ENCODE measurements around the gene MDN1. TPM values are rescaled to one million over a fixed set of nuclear protein-coding genes. Genes with fewer than 3 reads are reported as not detected.

MDN1 gene
- total RNA-seq, 2 experiments from 2014 or later = 53.8 to 56.8 TPM

- CTCF ChIA-PET = interaction anchor here (1.3 to 1.4 kb wide), 2 partner anchors 10 to 11 kb away, joined by 3 to 4 read pairs; no protein-coding TSS in a partner anchor
- no peaks in the 10 kb centered on the region for H3K4me1 Mint-ChIP-seq
Measured at GRCh38 chr6:89782222-89782621, 37.4 kb downstream of the MDN1 start.

GRCh38 chr6:89781070-89782034 lies 38.2 kb downstream of the MDN1 start:
- DNase-seq = no peak
- Mint-ChIP-seq H3K9me3 (no peaks in the 10 kb centered on the region), H3K27ac (no peak overlapping the region), H3K27me3 (no peaks in the 10 kb centered on the region), H3K36me3 (ENCODE audit: low read depth) (peaks cover 60% of the 10 kb centered on the region), H3K4me3 (no peak overlapping the region), H3K4me1 (no peaks in the 10 kb centered on the region)
- POLR2A ChIA-PET = no interaction called here
- CTCF ChIA-PET = interaction anchor here (1.3 kb wide), 1 partner anchor 9 kb away, joined by 4 read pairs; no protein-coding TSS in a partner anchor

More at GRCh38 chr6:89782222-89782621, 37.4 kb downstream of the MDN1 start:
- H3K4me3 Mint-ChIP-seq = no peak overlapping the region
- POLR2A ChIA-PET = no interaction called here
- H3K27ac Mint-ChIP-seq = no peak overlapping the region
- H3K27me3 Mint-ChIP-seq = no peaks in the 10 kb centered on the region
- H3K9me3 Mint-ChIP-seq = no peaks in the 10 kb centered on the region
- DNase-seq = no peak
- H3K36me3 Mint-ChIP-seq (ENCODE audit: low read depth) = peaks cover 62% of the 10 kb centered on the region

DNA sequence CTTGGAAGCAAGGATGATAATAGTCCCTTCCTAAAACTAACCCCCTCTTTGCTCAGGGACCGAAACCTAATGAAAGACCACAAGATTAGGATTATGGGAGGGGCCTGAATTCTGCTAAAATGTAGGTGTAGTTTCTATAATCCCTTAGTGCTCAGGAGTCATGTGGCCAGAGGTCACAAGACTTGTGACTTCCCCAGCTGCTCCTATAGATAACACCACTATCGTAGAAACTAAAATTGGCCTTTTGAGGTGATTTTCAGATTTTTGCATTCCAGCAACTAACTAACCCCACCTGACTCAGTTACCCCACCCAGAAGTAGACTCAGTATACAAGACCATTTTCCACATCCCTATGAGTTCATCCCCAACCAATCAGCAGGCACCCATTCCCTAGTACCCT lies 42.1 kb downstream of the MDN1 start:
- no peak for DNase-seq
- CTCF ChIA-PET = interaction anchor here (0.6 to 1.2 kb wide), 4 partner anchors 9 to 70 kb away, joined by 3 to 4 read pairs (median 3); no protein-coding TSS in a partner anchor
- H3K27me3 Mint-ChIP-seq = no peaks in the 10 kb centered on the region

DNA sequence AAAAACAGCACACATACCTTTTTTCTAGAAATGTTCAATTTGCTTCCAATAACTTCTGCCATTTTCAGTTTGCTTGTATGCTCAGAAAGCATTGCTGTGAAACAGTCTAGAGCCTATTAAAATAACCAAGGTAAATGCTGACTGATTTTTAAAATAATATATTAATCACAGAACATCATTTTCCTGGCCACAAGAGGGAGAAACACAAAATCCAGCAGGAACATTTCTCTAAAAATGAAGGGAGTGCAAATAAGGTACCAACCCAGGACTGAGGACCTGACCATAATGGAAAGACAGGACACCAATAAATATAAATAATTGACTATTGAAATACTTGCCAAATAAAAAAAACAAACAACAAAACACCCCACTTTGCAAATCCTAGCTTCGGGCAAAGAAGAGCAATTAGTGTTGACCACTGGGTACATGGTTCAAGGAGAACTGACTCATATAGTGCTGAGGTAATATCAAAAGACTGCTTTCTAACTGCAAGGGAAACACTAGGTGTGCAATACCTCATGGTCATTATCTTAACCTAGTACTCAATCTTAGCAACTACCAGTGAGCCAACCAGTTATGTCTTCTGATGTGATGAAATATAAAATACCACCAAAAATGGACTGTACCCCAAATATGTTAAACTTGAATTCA lies 42.9 kb downstream of the MDN1 start:
- POLR2A ChIA-PET = no interaction called here
- Mint-ChIP-seq H3K9me3 (no peaks in the 10 kb centered on the region), H3K36me3 (ENCODE audit: low read depth) (peaks cover 41% of the 10 kb centered on the region), H3K27me3 (no peaks in the 10 kb centered on the region), H3K27ac (no peak overlapping the region), H3K4me3 (no peak overlapping the region), H3K4me1 (no peaks in the 10 kb centered on the region)
- no peak for DNase-seq
- CTCF ChIA-PET = interaction anchor here (0.9 to 1.2 kb wide), 2 partner anchors 9 to 70 kb away, joined by 3 read pairs; no protein-coding TSS in a partner anchor

More for the DNA sequence above, 42.1 kb downstream of the MDN1 start:
- Mint-ChIP-seq H3K9me3 (no peaks in the 10 kb centered on the region), H3K27ac (no peak overlapping the region), H3K36me3 (ENCODE audit: low read depth) (peaks cover 45% of the 10 kb centered on the region), H3K4me1 (no peaks in the 10 kb centered on the region), H3K4me3 (no peak overlapping the region)
- POLR2A ChIA-PET = interaction anchor here (0.6 kb wide), 1 partner anchor 9 kb away, joined by 4 read pairs; no protein-coding TSS in a partner anchor

DNA sequence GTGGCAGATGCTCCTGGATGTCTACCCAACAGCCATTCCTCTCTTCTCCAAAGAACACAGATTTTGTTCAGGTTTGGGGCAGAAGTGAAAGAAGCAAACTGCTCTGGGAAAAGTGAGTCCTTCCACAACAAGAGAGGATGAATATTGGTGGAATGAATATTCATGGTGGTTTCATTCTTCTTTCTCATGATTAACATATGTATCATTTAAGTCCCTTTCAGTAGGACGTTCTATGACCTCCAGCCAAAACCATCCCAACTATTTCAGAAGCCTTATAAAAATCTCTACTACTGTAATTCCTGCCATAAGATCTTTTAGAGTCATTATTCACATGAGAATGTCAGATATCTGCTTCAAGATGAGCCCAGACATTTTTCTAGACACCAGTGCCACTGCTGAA lies 44.4 kb downstream of the MDN1 start:
- ChIA-PET CTCF (no interaction called here), POLR2A (no interaction called here)
- Mint-ChIP-seq H3K9me3 (no peaks in the 10 kb centered on the region), H3K4me1 (no peaks in the 10 kb centered on the region), H3K27ac (no peak overlapping the region), H3K4me3 (no peak overlapping the region), H3K36me3 (ENCODE audit: low read depth) (peaks cover 39% of the 10 kb centered on the region), H3K27me3 (no peaks in the 10 kb centered on the region)
- no peak for DNase-seq

DNA sequence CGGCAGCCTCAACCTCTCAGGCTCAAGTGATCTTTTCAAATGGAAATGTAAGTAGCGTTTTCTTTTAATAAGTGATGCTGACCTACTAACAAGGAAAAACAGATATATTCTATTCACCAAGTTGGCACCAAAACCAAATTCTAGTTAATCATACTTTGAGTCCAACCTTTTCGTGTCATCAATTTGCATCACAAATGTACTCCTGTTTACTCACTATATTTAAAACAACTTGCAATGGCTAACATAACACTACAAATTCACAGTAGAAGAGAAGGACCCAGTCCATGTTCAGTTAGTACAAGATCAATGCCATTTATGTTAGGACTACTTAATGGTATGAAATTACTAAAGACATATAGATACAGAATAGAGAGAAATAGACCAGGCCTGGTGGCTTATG lies 50.0 kb downstream of the MDN1 start:
- no peaks in the 10 kb centered on the region for H3K9me3 Mint-ChIP-seq
- H3K4me1 Mint-ChIP-seq = no peaks in the 10 kb centered on the region
- ChIA-PET CTCF (no interaction called here), POLR2A (no interaction called here)
- no peaks in the 10 kb centered on the region for H3K27me3 Mint-ChIP-seq
- no peak overlapping the region for H3K27ac Mint-ChIP-seq
- DNase-seq = no peak
- no peak overlapping the region for H3K4me3 Mint-ChIP-seq
- peaks cover 38% of the 10 kb centered on the region for H3K36me3 Mint-ChIP-seq (ENCODE audit: low read depth)

GRCh38 chr6:89768324-89768723 lies 51.3 kb downstream of the MDN1 start:
- no peak for DNase-seq
- Mint-ChIP-seq H3K27me3 (no peaks in the 10 kb centered on the region), H3K36me3 (ENCODE audit: low read depth) (peaks cover 39% of the 10 kb centered on the region), H3K4me1 (no peaks in the 10 kb centered on the region), H3K9me3 (no peaks in the 10 kb centered on the region), H3K4me3 (no peak overlapping the region), H3K27ac (no peak overlapping the region)
- ChIA-PET POLR2A (interaction anchor here (0.6 kb wide), 1 partner anchor 10 kb away, joined by 4 read pairs; no protein-coding TSS in a partner anchor), CTCF (interaction anchor here (0.7 to 1.2 kb wide), 2 partner anchors 9 to 11 kb away, joined by 3 to 6 read pairs; no protein-coding TSS in a partner anchor)

- no peak overlapping the region for H3K4me3 Mint-ChIP-seq
- DNase-seq = no peak
- H3K27me3 Mint-ChIP-seq = no peaks in the 10 kb centered on the region
- ChIA-PET POLR2A (no interaction called here), CTCF (interaction anchor here (0.9 to 1.6 kb wide), 3 partner anchors 8 to 102 kb away, joined by 3 to 5 read pairs (median 3); no protein-coding TSS in a partner anchor)
- H3K4me1 Mint-ChIP-seq = no peaks in the 10 kb centered on the region
- no peak overlapping the region for H3K27ac Mint-ChIP-seq
- H3K9me3 Mint-ChIP-seq = no peaks in the 10 kb centered on the region
- H3K36me3 Mint-ChIP-seq (ENCODE audit: low read depth) = peaks cover 34% of the 10 kb centered on the region
Measured at GRCh38 chr6:89763550-89763949, 56.0 kb downstream of the MDN1 start.

DNA sequence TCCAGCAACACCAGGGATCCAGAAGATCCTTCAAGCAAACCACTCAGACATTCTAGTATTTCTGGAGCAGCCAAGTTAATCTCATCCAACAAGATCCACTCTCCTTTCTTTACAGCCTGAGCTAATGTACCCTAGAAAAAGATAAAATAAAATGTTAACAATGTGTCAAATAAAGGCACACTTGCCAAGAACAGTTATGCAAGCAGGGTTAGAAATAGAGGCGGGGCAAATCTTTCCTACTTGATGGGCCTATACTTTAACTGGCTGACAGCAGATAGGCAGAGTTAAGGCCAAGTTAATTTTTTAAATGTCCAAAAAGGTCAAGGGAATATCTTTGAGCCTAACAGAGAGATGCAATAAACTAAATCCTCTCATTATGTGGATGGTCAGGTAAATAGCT lies 60.8 kb downstream of the MDN1 start:
- ChIA-PET POLR2A (no interaction called here), CTCF (no interaction called here)
- Mint-ChIP-seq H3K27ac (no peak overlapping the region), H3K27me3 (no peaks in the 10 kb centered on the region), H3K36me3 (ENCODE audit: low read depth) (peaks cover 40% of the 10 kb centered on the region), H3K4me1 (no peaks in the 10 kb centered on the region), H3K4me3 (no peak overlapping the region), H3K9me3 (no peaks in the 10 kb centered on the region)
- DNase-seq = no peak

DNA sequence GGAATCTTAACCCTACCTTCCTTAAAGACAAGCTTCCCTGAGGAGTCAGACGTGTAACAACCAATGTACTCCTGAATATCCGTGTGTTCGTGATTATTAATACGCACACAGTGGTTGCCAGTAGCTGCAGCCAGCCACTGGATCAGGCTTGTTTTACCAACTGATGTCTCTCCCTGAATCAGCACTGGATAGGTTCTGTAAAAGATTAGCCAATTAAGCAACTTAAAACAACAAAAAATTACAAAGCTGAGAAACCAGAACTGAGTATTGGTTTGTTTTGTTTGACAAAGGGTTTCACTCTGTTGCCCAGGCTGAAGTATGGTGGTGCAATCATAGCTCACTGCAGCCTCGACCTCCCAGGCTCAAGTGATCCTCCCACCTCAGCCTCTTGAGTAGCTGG lies 69.3 kb downstream of the MDN1 start:
- H3K27me3 Mint-ChIP-seq = no peaks in the 10 kb centered on the region
- POLR2A ChIA-PET = interaction anchor here (0.6 kb wide), 1 partner anchor 595 kb away, joined by 3 read pairs; no protein-coding TSS in a partner anchor
- peaks cover 51% of the 10 kb centered on the region for H3K36me3 Mint-ChIP-seq (ENCODE audit: low read depth)
- no peak overlapping the region for H3K27ac Mint-ChIP-seq
- no peak for DNase-seq
- H3K4me3 Mint-ChIP-seq = no peak overlapping the region
- no peaks in the 10 kb centered on the region for H3K4me1 Mint-ChIP-seq
- H3K9me3 Mint-ChIP-seq = no peaks in the 10 kb centered on the region
- CTCF ChIA-PET = interaction anchor here (0.6 kb wide), 1 partner anchor 46 kb away, joined by 3 read pairs; no protein-coding TSS in a partner anchor

GRCh38 chr6:89749918-89750317 lies 69.7 kb downstream of the MDN1 start:
- peaks cover 54% of the 10 kb centered on the region for H3K36me3 Mint-ChIP-seq (ENCODE audit: low read depth)
- no peaks in the 10 kb centered on the region for H3K27me3 Mint-ChIP-seq
- H3K27ac Mint-ChIP-seq = no peak overlapping the region
- no peaks in the 10 kb centered on the region for H3K9me3 Mint-ChIP-seq
- DNase-seq = no peak
- ChIA-PET CTCF (no interaction called here), POLR2A (interaction anchor here (0.6 kb wide), 1 partner anchor 595 kb away, joined by 3 read pairs; no protein-coding TSS in a partner anchor)
- no peak overlapping the region for H3K4me3 Mint-ChIP-seq
- no peaks in the 10 kb centered on the region for H3K4me1 Mint-ChIP-seq

DNA sequence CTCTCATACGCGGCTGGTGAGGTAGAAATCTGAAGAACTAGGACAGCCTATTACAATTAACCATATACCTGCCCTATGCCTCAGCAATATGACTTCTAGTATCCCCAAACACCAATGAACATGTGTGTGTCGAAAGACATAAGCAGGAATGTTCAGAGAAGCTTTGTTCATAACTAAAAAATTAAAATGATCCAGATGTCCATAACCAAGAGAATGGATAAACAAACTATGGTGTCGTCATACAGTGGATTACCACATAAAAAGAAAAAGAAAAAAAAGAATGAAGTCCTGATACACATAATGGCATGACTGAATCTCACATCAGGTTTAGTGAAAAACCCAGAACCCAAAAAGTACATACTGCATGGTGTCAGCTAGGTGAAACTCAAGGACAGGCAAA lies 73.9 kb downstream of the MDN1 start:
- DNase-seq = no peak
- H3K9me3 Mint-ChIP-seq = no peaks in the 10 kb centered on the region
- no peaks in the 10 kb centered on the region for H3K4me1 Mint-ChIP-seq
- H3K27me3 Mint-ChIP-seq = no peaks in the 10 kb centered on the region
- peaks cover 59% of the 10 kb centered on the region for H3K36me3 Mint-ChIP-seq (ENCODE audit: low read depth)
- ChIA-PET CTCF (interaction anchor here (0.6 kb wide), 1 partner anchor 159 kb away, joined by 5 read pairs; no protein-coding TSS in a partner anchor), POLR2A (no interaction called here)
- no peak overlapping the region for H3K4me3 Mint-ChIP-seq
- H3K27ac Mint-ChIP-seq = no peak overlapping the region

DNA sequence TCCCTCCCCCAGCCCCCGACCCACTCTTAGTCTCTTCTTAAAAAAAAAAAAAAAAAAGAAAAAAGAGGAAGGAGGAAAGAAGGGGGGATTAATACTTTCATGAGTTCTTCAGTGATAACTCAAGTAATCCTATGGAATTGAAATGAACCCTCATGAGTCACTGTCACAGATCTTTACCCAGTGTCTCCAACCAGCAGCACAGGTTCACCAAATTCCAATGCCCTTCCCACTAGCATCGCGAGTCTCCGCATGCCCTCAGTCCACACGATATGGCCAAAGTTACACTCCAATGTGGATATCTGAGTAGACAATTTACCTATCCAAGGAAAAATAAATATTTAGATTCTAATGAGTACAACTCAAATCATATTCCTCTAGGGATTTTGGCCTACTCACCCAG lies 74.5 kb downstream of the MDN1 start:
- Mint-ChIP-seq H3K27me3 (no peaks in the 10 kb centered on the region), H3K9me3 (no peaks in the 10 kb centered on the region), H3K4me3 (no peak overlapping the region), H3K36me3 (ENCODE audit: low read depth) (peaks cover 63% of the 10 kb centered on the region), H3K27ac (no peak overlapping the region), H3K4me1 (no peaks in the 10 kb centered on the region)
- CTCF ChIA-PET = no interaction called here
- POLR2A ChIA-PET = no interaction called here
- no peak for DNase-seq
